GM18526 (cell line): ENCODE data around the gene RILPL1.

Source experiments
- POLR2A ChIP-seq: IDR thresholded peaks from 3 replicates; pipeline ENCODE4 v1.6.1; 2011; ENCODE audit not compliant: insufficient read length; ENCODE audit errors: extremely low read depth

Gene RILPL1

GRCh38 chr12:123506059-123506842 is 27.3 kb downstream of the RILPL1 start:
- TF ChIP-seq POLR2A = no peak

GRCh38 chr12:123502163-123502704 is 31.3 kb downstream of the RILPL1 start:
- TF ChIP-seq POLR2A = no peak

GRCh38 chr12:123499332-123499731 is 34.2 kb downstream of the RILPL1 start:
- TF ChIP-seq POLR2A = no peak

- TF ChIP-seq POLR2A = no peak
Observed at GRCh38 chr12:123498126-123498825, 35.2 kb downstream of the RILPL1 start.

- no peak for TF ChIP-seq POLR2A
Observed at GRCh38 chr12:123497065-123497464, 36.5 kb downstream of the RILPL1 start.

GRCh38 chr12:123494124-123494851 is 39.2 kb downstream of the RILPL1 start:
- TF ChIP-seq POLR2A = no peak

- no peak for TF ChIP-seq POLR2A
Observed at GRCh38 chr12:123491481-123491880, 42.0 kb downstream of the RILPL1 start.

- no peak for TF ChIP-seq POLR2A
Observed at GRCh38 chr12:123491056-123491455, 42.5 kb downstream of the RILPL1 start.

GRCh38 chr12:123490089-123490488 is 43.4 kb downstream of the RILPL1 start:
- TF ChIP-seq POLR2A = no peak

- no peak for TF ChIP-seq POLR2A
Observed at GRCh38 chr12:123489580-123489979, 43.9 kb downstream of the RILPL1 start.

- TF ChIP-seq POLR2A = no peak
Observed at GRCh38 chr12:123488539-123489230, 44.8 kb downstream of the RILPL1 start.

- TF ChIP-seq POLR2A = no peak
Observed at GRCh38 chr12:123487428-123487827, 46.1 kb downstream of the RILPL1 start.

GRCh38 chr12:123485756-123486155 is 47.8 kb downstream of the RILPL1 start:
- no peak for TF ChIP-seq POLR2A

- TF ChIP-seq POLR2A = no peak
Observed at GRCh38 chr12:123483602-123484248, 49.8 kb downstream of the RILPL1 start.

GRCh38 chr12:123482876-123483275 is 50.6 kb downstream of the RILPL1 start:
- no peak for TF ChIP-seq POLR2A
